Fibroblast of lung (primary cell): ENCODE data around the gene NEB. TPM values are rescaled to one million over a fixed set of nuclear protein-coding genes. Genes with fewer than 3 reads are reported as not detected.

Source experiments
- DNase-seq, 2 donors: peaks; one replicate each; pipeline versions ENCODE4 v3.0.0 to v3.0.0-alpha.2; 2010; ENCODE audit warnings: low read depth in 2 of 2
- H2AFZ ChIP-seq: 2 replicates; pipeline ENCODE4 v1.5.1; 2012; ENCODE audit warnings: low read length, control low read depth, inconsistent platforms
- H3K27ac ChIP-seq: 2 replicates; pipeline ENCODE4 v1.5.1; 2011; ENCODE audit warnings: low read length, control low read depth; ENCODE audit not compliant: insufficient read depth
- H3K27me3 ChIP-seq: 2 replicates; pipeline ENCODE4 v1.5.1; 2011; ENCODE audit warnings: mild to moderate bottlenecking, low read length; ENCODE audit not compliant: control insufficient read depth, insufficient read depth
- H3K36me3 ChIP-seq: 2 replicates; pipeline ENCODE4 v1.5.1; 2011; ENCODE audit warnings: low read length; ENCODE audit not compliant: control insufficient read depth, insufficient read depth
- H3K4me1 ChIP-seq: 2 replicates; pipeline ENCODE4 v1.5.1; 2011; ENCODE audit warnings: low read length; ENCODE audit not compliant: control insufficient read depth, insufficient read depth; ENCODE audit errors: extremely low read depth
- H3K4me2 ChIP-seq: 2 replicates; pipeline ENCODE4 v1.5.1; 2011; ENCODE audit warnings: low read length, control low read depth; ENCODE audit not compliant: insufficient read depth; ENCODE audit errors: extremely low read depth
- H3K4me3 ChIP-seq, 4 experiments: fragments of 200-600 bp in 1 of 4; sonication (generic) in 1 of 4; replicated peaks in 1 of 4; 2 replicates each; pipeline ENCODE4 v1.5.1; 2011 to 2016; ENCODE audit warnings: low read length in 4 of 4, low read depth in 3 of 4, mild to moderate bottlenecking in 3 of 4, control low read depth in 2 of 4, inconsistent platforms in 1 of 4, mixed read lengths in 1 of 4; ENCODE audit not compliant: insufficient read depth in 1 of 4; ENCODE audit errors: control extremely low read depth in 1 of 4
- H3K79me2 ChIP-seq: 2 replicates; pipeline ENCODE4 v1.5.1; 2012; ENCODE audit warnings: mild to moderate bottlenecking, low read length, inconsistent platforms; ENCODE audit not compliant: control insufficient read depth, insufficient read depth
- H3K9ac ChIP-seq: 2 replicates; pipeline ENCODE4 v1.5.1; 2011; ENCODE audit warnings: mild to moderate bottlenecking, low read length, control low read depth; ENCODE audit not compliant: insufficient read depth
- H3K9me3 ChIP-seq: 2 replicates; pipeline ENCODE4 v1.5.1; 2012; ENCODE audit warnings: low read depth, low read length; ENCODE audit not compliant: control insufficient read depth, insufficient read depth
- H4K20me1 ChIP-seq: 2 replicates; pipeline ENCODE4 v1.5.1; 2011; ENCODE audit warnings: low read length; ENCODE audit not compliant: control insufficient read depth, insufficient read depth; ENCODE audit errors: extremely low read depth
- EZH2 ChIP-seq: IDR thresholded peaks from 2 replicates; pipeline ENCODE4 v1.5.1; 2012; ENCODE audit warnings: low read length, control low read depth, mild to moderate bottlenecking; ENCODE audit errors: missing control alignments
- polyA plus RNA-seq, 2 donors: library from polyadenylated mRNA; depleted of rRNA in 1 of 2; stranded (reverse) in 1 of 2; unstranded in 1 of 2; fragments of >200 nt; gene quantifications; 2 replicates each; pipeline ENCODE4 v1.2.1, GENCODE V29; 2011 to 2012; ENCODE audit warnings: missing spikeins in 1 of 2
- total RNA-seq: library from RNA; depleted of rRNA; stranded (reverse); fragments of >200 nt; gene quantifications from 2 replicates; pipeline ENCODE4 v1.2.1, GENCODE V29; 2014
- TF ChIP-seq, protein P1 (sequence below), 2 donors: IDR thresholded peaks in 1 of 2; conservative IDR thresholded peaks in 1 of 2; 1 replicate in 1 of 2; 2 replicates in 1 of 2; pipeline ENCODE4 v1.5.1; 2011 to 2012; ENCODE audit warnings: low read length in 2 of 2, control low read depth in 1 of 2, inconsistent platforms in 1 of 2, low read depth in 1 of 2, mild to moderate bottlenecking in 1 of 2

The NEB gene
- total and polyA plus RNA-seq, 2 donors (not counting 1 experiment from before 2014, with no cell fraction given) = 0.17 to 0.26 TPM

DNA sequence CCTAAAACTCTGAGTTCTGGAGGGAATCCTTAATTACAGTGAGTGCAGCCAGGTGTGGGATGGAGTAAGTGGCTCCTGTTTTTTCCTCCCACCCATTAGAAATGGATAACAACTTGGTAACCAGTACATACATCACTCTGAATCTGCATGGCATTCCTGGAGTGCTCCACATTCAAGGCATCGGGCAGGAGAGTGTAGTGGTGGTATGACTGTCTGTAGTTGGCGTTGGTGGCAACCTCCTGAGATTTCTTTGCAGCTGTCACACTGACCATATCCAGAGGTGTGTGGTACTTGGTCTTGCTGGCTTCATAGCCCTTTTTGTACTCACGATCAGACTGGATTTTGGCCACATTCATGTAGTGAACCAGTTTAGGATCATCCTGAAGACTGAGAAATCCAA, 68.3 kb downstream of the NEB start:
- Histone ChIP-seq H3K4me1 (no peaks in the 10 kb centered on the region), H3K9ac (no peak overlapping the region), H3K27me3 (no peaks in the 10 kb centered on the region), H4K20me1 (no peaks in the 10 kb centered on the region), H3K36me3 (no peaks in the 10 kb centered on the region), H3K4me2 (no peak overlapping the region), H3K9me3 (no peaks in the 10 kb centered on the region), H3K4me3 (no peak overlapping the region), H2AFZ (no peak overlapping the region), H3K27ac (no peak overlapping the region), H3K79me2 (no peaks in the 10 kb centered on the region)
- TF ChIP-seq, protein P1, sequence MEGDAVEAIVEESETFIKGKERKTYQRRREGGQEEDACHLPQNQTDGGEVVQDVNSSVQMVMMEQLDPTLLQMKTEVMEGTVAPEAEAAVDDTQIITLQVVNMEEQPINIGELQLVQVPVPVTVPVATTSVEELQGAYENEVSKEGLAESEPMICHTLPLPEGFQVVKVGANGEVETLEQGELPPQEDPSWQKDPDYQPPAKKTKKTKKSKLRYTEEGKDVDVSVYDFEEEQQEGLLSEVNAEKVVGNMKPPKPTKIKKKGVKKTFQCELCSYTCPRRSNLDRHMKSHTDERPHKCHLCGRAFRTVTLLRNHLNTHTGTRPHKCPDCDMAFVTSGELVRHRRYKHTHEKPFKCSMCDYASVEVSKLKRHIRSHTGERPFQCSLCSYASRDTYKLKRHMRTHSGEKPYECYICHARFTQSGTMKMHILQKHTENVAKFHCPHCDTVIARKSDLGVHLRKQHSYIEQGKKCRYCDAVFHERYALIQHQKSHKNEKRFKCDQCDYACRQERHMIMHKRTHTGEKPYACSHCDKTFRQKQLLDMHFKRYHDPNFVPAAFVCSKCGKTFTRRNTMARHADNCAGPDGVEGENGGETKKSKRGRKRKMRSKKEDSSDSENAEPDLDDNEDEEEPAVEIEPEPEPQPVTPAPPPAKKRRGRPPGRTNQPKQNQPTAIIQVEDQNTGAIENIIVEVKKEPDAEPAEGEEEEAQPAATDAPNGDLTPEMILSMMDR (conservative IDR thresholded peaks at IDR 0.05 in 1 of 2, IDR thresholded peaks at IDR 0.05 in 1 of 2; ENCODE audit: low read depth in 1 of 2, low read length in 2 of 2) = no peak
- no peak for TF ChIP-seq EZH2
- DNase-seq = no peak

DNA sequence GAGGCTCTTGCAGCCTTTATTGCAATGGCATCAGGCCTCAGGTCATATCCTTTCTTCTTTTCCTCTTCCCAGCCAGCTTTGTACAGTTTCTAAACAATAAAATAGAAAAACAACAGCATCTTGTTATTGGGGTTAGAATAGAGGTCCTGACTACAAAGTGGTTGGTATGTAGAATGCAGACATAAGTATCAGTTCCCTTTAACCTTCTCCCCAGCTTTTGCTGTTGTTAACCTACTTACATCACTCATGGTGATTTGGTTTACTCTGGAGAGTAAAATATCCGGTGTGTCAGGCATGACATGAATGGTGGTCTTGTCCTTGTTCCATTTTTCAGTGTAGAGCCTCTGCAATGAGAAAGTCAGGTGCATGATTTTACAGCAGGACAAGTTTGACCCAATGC, 69.8 kb downstream of the NEB start:
- H3K9me3 ChIP-seq = no peaks in the 10 kb centered on the region
- DNase-seq = no peak
- H3K4me2 ChIP-seq = no peak overlapping the region
- H3K79me2 ChIP-seq = no peaks in the 10 kb centered on the region
- H4K20me1 ChIP-seq = no peaks in the 10 kb centered on the region
- no peak overlapping the region for H3K9ac ChIP-seq
- no peaks in the 10 kb centered on the region for H3K27me3 ChIP-seq
- H3K36me3 ChIP-seq = no peaks in the 10 kb centered on the region
- TF ChIP-seq, protein P1 (conservative IDR thresholded peaks at IDR 0.05 in 1 of 2, IDR thresholded peaks at IDR 0.05 in 1 of 2; ENCODE audit: low read depth in 1 of 2, low read length in 2 of 2) = no peak
- TF ChIP-seq EZH2 = no peak
- no peak overlapping the region for H3K27ac ChIP-seq
- H3K4me1 ChIP-seq = no peaks in the 10 kb centered on the region
- H2AFZ ChIP-seq = no peak overlapping the region
- H3K4me3 ChIP-seq = no peak overlapping the region

DNA sequence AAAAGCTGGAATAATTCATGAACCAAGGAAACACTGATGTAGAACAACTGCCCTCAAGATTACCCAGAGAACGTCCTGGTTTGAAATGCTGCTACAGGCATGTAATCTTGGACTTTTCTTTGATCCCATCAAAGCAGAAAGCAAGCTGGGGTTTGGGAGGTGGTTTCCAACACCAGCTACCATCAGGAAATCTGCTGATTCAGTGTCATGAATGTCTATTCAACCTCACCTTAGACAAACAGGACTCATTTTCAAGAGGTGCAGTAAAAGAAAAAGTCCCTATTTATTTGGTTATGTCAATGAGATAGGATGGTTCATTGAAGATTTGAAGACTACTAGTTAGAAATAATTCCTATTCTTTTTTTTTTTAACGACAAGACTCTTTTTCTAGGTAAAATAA, 72.7 kb downstream of the NEB start:
- no peaks in the 10 kb centered on the region for H3K27me3 ChIP-seq
- TF ChIP-seq, protein P1 (conservative IDR thresholded peaks at IDR 0.05 in 1 of 2, IDR thresholded peaks at IDR 0.05 in 1 of 2; ENCODE audit: low read depth in 1 of 2, low read length in 2 of 2) = no peak
- H2AFZ ChIP-seq = no peak overlapping the region
- H3K4me2 ChIP-seq = no peak overlapping the region
- no peaks in the 10 kb centered on the region for H3K4me1 ChIP-seq
- no peaks in the 10 kb centered on the region for H4K20me1 ChIP-seq
- H3K9me3 ChIP-seq = no peaks in the 10 kb centered on the region
- no peaks in the 10 kb centered on the region for H3K79me2 ChIP-seq
- no peak overlapping the region for H3K4me3 ChIP-seq
- H3K36me3 ChIP-seq = no peaks in the 10 kb centered on the region
- no peak overlapping the region for H3K27ac ChIP-seq
- H3K9ac ChIP-seq = no peak overlapping the region
- no peak for DNase-seq
